ENCODE data around the gene EIF2D. TPM values are rescaled to one million over a fixed set of nuclear protein-coding genes. Genes with fewer than 3 reads are reported as not detected.

Gene EIF2D
- total and polyA plus RNA-seq, 2 of the 13 experiments (the other 11 are each of a cell fraction or from before 2014, with no cell fraction given) = 45.1 to 64.9 TPM

- no peak overlapping the region for H3K27ac ChIP-seq (ENCODE audit: extremely low read length, insufficient read depth, low read length)
- CTCF ChIA-PET (ENCODE audit: low intra/inter-chr PET ratio, low total read pairs) = no interaction called here
- no peak overlapping the region for H2AFZ ChIP-seq (ENCODE audit: low read length)
- H3K79me2 ChIP-seq (ENCODE audit: insufficient read depth, low read length) = no peaks in the 10 kb centered on the region
- intact Hi-C loops (cut with micrococcal nuclease; ENCODE audit: unreplicated experiment) = no loop called here
- H3K9ac ChIP-seq (ENCODE audit: insufficient read depth, low read depth, low read length) = no peak overlapping the region
- POLR2A ChIA-PET = no interaction called here
- H3K9me3 ChIP-seq (ENCODE audit: low read length) = no peaks in the 10 kb centered on the region
- ATAC-seq (no peak), FAIRE-seq (no peak), DNase-seq (ENCODE audit: low spot score) (no peak)
- H4K20me1 ChIP-seq (ENCODE audit: insufficient read depth, low read length) = no peaks in the 10 kb centered on the region
- in situ Hi-C loops (cut with HindIII; ENCODE audit: extremely low pct_ligation_motif_present, low pct_unique_long_range_greater_than_20kb) = no loop called here
- H3K36me3 ChIP-seq (replicated peaks in 1 of 2; ENCODE audit: control insufficient read depth in 1 of 2, insufficient read depth in 2 of 2, low read length in 2 of 2) = no peaks in the 10 kb centered on the region
- 53% methylated on average over 3 of the region's 3 CpGs for WGBS (ENCODE audit: low lambda C conversion rate)
- TF ChIP-seq MED8 (CRISPR knock-in tag; IDR thresholded peaks at IDR 0.05; ENCODE audit: insufficient replicate concordance) (no peak), SRSF4 (IDR thresholded peaks at IDR 0.05; ENCODE audit: low read depth, low read length, poor library complexity, severe bottlenecking) (no peak), TCF7L2 (IDR thresholded peaks at IDR 0.05; ENCODE audit: low read depth, low read length) (no peak)
- no peak overlapping the region for H3K4me3 ChIP-seq (replicated peaks in 1 of 3; ENCODE audit: insufficient read depth in 1 of 3, low read depth in 2 of 3, low read length in 3 of 3)
- no peaks in the 10 kb centered on the region for H3K4me1 ChIP-seq (ENCODE audit: insufficient read depth, low read length)
- no peaks in the 10 kb centered on the region for H3K27me3 ChIP-seq (ENCODE audit: control insufficient read depth in 1 of 2, insufficient read depth in 2 of 2, low read length in 2 of 2)
- no TSS peak for BruUV-seq (replicated peaks)
- no peak overlapping the region for H3K4me2 ChIP-seq (ENCODE audit: low read depth, low read length)
These were observed 36.1 kb downstream of the EIF2D start for GRCh38 chr1:206575894-206576737.

GRCh38 chr1:206575165-206575893 lies 36.9 kb downstream of the EIF2D start:
- TF ChIP-seq JDP2 (CRISPR knock-in tag; IDR thresholded peaks at IDR 0.05; ENCODE audit: borderline replicate concordance) = no peak
- no peak for TF ChIP-seq BCL3 (CRISPR knock-in tag; IDR thresholded peaks at IDR 0.05)
- WGBS (ENCODE audit: low lambda C conversion rate) = 64% methylated on average over 9 of the region's 11 CpGs
- H3K27me3 ChIP-seq (ENCODE audit: control insufficient read depth in 1 of 2, insufficient read depth in 2 of 2, low read length in 2 of 2) = no peaks in the 10 kb centered on the region
- ATAC-seq = no peak
- H3K27ac ChIP-seq (ENCODE audit: extremely low read length, insufficient read depth, low read length) = no peak overlapping the region
- H3K79me2 ChIP-seq (ENCODE audit: insufficient read depth, low read length) = no peaks in the 10 kb centered on the region
- intact Hi-C loops (cut with micrococcal nuclease; ENCODE audit: unreplicated experiment) (no loop called here), in situ Hi-C loops (cut with HindIII; ENCODE audit: extremely low pct_ligation_motif_present, low pct_unique_long_range_greater_than_20kb) (no loop called here)
- H3K4me1 ChIP-seq (ENCODE audit: insufficient read depth, low read length) = no peaks in the 10 kb centered on the region
- H4K20me1 ChIP-seq (ENCODE audit: insufficient read depth, low read length) = no peaks in the 10 kb centered on the region
- no peak overlapping the region for H2AFZ ChIP-seq (ENCODE audit: low read length)
- no peak overlapping the region for H3K9ac ChIP-seq (ENCODE audit: insufficient read depth, low read depth, low read length)
- H3K4me3 ChIP-seq (replicated peaks in 1 of 3; ENCODE audit: insufficient read depth in 1 of 3, low read depth in 2 of 3, low read length in 3 of 3) = no peak overlapping the region
- no peak for FAIRE-seq
- ChIA-PET CTCF (ENCODE audit: low intra/inter-chr PET ratio, low total read pairs) (no interaction called here), POLR2A (no interaction called here)
- DNase-seq (ENCODE audit: low spot score) = no peak
- no TSS peak for BruUV-seq (replicated peaks)
- H3K9me3 ChIP-seq (ENCODE audit: low read length) = no peaks in the 10 kb centered on the region
- H3K36me3 ChIP-seq (replicated peaks in 1 of 2; ENCODE audit: control insufficient read depth in 1 of 2, insufficient read depth in 2 of 2, low read length in 2 of 2) = no peaks in the 10 kb centered on the region
- H3K4me2 ChIP-seq (ENCODE audit: low read depth, low read length) = no peak overlapping the region
